ENCODE data around the gene KRTAP1-3.
A peak's percentile ranks its signal among the peaks of the same experiment; 100 is the strongest.
"Not testable (repeated sequence)": the region's sequence is repeated elsewhere in the genome, so short reads cannot be mapped to it uniquely, and the experiment has no call there.

Gene KRTAP1-3

DNA sequence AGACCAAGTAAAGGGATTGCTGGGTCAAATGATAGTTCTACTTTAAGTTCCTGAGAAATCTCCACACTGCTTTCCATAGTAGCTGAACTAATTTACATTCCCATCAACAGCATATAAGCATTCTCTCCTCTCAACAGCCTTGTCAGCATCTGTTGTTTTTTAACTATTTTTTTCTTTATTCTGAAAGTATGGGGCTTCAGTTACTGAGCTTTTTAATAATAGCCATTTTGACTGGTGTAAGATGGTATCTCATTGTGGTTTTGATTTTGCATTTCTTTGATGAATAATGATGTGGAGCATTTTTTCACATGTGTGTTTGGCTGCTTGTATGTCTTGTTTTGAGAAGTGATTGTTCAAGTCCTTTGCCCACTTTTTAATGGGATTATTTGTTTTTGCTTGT is 17.9 kb upstream of the KRTAP1-3 start:
- Histone ChIP-seq H3K27me3 (ENCODE audit: control insufficient read depth, insufficient read depth, low read length) (no peaks in the 10 kb centered on the region), H3K9me3 (replicated peaks; ENCODE audit: low read length) (no peaks in the 10 kb centered on the region), H3K4me2 (ENCODE audit: low read length) (no peak overlapping the region), H3K4me1 (ENCODE audit: control insufficient read depth, insufficient read depth, low read length) (peaks cover 25% of the 10 kb centered on the region), H3K9ac (ENCODE audit: low read depth, low read length) (no peak overlapping the region), H3K4me3 (ENCODE audit: low read length) (no peak overlapping the region), H3K36me3 (ENCODE audit: insufficient read depth, low read length) (no peaks in the 10 kb centered on the region)

DNA sequence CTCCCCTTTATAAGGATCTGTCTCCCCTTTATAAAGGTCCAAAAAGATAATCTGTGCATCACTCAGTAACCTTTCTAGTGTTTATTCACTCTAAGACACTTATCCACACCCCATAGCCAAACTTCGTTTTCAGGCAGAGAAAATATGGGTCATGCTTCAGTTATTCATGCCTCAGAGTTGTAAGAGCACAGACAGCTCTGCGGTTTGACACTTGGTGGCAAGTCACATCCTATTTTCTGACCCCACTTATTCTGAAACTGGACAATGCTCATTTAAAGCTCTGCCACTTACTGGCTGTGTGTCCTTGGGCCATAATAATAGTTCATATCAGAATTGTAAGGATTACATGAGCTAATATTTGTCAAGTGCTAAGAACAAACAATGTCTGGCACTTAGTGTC is 14.4 kb upstream of the KRTAP1-3 start:
- Histone ChIP-seq H3K9ac (ENCODE audit: low read depth, low read length) (peak overlapping the region; percentile 83), H3K4me1 (ENCODE audit: control insufficient read depth, insufficient read depth, low read length) (peaks cover 25% of the 10 kb centered on the region), H3K4me3 (ENCODE audit: low read length) (peak overlapping the region; percentile 26), H3K36me3 (ENCODE audit: insufficient read depth, low read length) (no peaks in the 10 kb centered on the region), H3K27me3 (ENCODE audit: control insufficient read depth, insufficient read depth, low read length) (no peaks in the 10 kb centered on the region), H3K4me2 (ENCODE audit: low read length) (peak overlapping the region; percentile 56), H3K9me3 (replicated peaks; ENCODE audit: low read length) (no peaks in the 10 kb centered on the region)

DNA sequence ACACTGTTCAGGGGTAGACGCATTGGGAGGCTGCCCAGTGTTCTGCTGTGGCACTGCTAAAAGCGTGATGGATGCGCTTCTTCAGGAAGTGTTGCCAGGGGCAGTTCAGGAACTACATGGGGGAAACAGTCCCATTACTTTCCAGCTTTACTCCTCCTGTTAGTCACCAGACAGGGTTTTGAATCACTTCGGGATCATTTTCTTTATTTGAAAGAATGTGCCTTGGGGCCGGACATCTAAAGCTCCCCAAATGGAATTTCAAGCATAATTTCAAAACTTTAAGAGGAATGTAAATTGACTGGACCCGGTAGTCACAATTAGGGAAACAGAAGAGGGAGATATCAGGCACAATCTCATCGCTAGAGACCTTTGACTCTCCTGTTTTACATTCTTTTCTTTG is 13.8 kb upstream of the KRTAP1-3 start:
- Histone ChIP-seq H3K4me3 (ENCODE audit: low read length) (peak overlapping the region; percentile 26), H3K36me3 (ENCODE audit: insufficient read depth, low read length) (no peaks in the 10 kb centered on the region), H3K9me3 (replicated peaks; ENCODE audit: low read length) (no peaks in the 10 kb centered on the region), H3K27me3 (ENCODE audit: control insufficient read depth, insufficient read depth, low read length) (no peaks in the 10 kb centered on the region), H3K4me1 (ENCODE audit: control insufficient read depth, insufficient read depth, low read length) (peaks cover 25% of the 10 kb centered on the region), H3K9ac (ENCODE audit: low read depth, low read length) (peak overlapping the region; percentile 83), H3K4me2 (ENCODE audit: low read length) (peak overlapping the region; percentile 56)

DNA sequence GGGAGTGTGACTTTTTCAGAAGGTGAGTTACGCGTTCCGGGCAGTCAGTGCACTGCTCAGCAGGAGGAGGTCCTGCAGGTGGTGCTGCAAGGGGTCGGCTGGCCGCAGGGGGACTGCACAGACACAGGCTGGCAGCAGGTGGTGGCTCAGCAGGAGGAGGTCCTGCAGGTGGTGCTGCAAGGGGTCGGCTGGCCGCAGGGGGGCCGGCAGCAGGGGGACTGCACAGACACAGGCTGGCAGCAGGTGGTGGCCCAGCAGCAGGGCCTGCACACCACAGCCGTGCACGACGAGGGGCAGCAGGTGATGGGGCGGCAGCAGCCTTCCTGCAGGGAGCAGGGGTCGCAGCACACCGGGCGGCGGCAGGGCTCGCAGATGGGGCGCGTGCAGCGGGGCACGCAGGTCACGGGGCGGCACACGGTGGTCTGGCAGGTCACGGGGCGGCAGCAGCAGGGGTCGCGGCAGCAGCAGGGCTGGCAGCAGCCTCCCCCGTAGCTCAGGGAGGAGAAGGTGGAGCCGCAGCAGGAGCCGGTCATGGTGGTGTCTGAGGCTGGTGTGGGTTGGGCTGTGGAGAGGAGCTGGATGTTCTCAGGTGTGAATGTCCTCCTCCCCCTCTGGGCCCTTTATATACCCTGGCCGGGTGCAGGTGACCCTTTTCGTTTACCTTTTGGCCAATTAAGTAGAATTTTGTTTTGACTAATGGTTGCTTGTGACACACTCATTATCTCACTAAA is 12.2 kb upstream of the KRTAP1-3 start, which contains the start of gene KRTAP2-1:
TSS of gene KRTAP2-1 (minus strand) at position 582 of the 731 bp plus-strand sequence. CDS start at position 533, 49 bp downstream.
- Histone ChIP-seq H3K4me2 (ENCODE audit: low read length) (peak within 1 kb of the TSS; percentile 56), H3K4me1 (ENCODE audit: control insufficient read depth, insufficient read depth, low read length) (peaks cover 18% of the 10 kb centered on the region), H3K9ac (ENCODE audit: low read depth, low read length) (peak within 1 kb of the TSS; percentile 83), H3K4me3 (ENCODE audit: low read length) (peak within 1 kb of the TSS; percentile 0)
- not testable (repeated sequence) for H3K27me3 ChIP-seq (ENCODE audit: control insufficient read depth, insufficient read depth, low read length); H3K9me3 ChIP-seq (replicated peaks; ENCODE audit: low read length); H3K36me3 ChIP-seq (ENCODE audit: insufficient read depth, low read length)

DNA sequence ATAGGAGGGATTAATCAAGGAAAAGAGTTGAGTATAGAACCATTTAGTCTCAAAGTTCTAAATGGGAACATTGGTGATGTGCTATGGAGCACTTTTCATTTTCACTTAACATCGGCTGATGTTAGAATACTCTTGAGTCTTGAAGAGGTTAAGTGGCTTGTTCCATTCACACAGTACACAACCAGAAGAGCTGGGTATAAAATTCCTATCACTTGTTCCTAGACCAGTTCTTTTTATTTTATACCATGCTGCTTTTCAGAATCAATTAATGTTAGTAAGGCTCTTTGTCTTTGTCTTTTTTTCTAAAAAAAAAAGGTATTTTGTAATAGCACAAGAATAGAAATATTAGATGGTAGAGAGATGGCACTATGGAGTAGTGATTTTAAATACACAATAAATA is 8.3 kb upstream of the KRTAP1-3 start:
- H3K4me1 ChIP-seq (ENCODE audit: control insufficient read depth, insufficient read depth, low read length) = peaks cover 19% of the 10 kb centered on the region
- no peaks in the 10 kb centered on the region for H3K27me3 ChIP-seq (ENCODE audit: control insufficient read depth, insufficient read depth, low read length)
- no peak overlapping the region for H3K9ac ChIP-seq (ENCODE audit: low read depth, low read length)
- no peaks in the 10 kb centered on the region for H3K36me3 ChIP-seq (ENCODE audit: insufficient read depth, low read length)
- no peak overlapping the region for H3K4me2 ChIP-seq (ENCODE audit: low read length)
- H3K4me3 ChIP-seq (ENCODE audit: low read length) = no peak overlapping the region
- H3K9me3 ChIP-seq (replicated peaks; ENCODE audit: low read length) = no peaks in the 10 kb centered on the region

DNA sequence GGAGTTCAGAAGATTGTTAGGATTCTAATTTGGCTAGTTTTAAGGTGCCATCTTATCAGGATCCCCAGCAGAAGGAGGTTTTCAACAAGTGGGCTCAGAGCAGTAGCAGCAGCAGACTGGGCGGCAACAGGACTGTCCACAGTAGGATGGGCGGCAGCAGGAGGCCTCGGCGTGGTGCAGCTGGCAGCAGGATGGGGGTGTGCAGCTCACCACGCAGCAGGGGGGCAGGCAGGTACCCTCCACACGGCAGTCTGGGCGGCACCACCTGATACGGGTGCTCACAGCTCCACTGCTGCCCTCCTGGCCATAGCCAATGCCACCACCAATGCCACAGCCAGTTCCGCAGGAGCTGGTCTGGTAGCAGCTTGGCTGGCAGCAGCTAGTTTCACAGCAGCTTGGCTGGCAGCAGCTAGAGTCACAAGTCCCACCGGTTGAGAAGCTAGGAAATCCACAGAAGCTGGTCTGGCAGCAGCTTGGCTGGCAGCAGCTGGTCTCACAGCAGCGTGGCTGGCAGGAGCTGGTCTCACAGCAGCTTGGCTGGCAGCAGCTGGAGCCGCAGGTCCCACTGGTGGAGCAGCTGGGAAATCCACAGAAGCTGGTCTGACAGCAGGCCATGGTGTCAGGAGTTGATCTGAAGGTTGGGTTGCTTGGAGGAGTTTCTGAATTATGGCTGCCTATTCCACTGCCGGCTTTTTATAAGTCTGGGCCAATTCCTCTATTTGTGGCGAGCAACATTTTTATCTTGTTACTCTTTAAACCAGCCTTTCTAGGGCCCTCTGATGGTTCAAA is 6.3 kb upstream of the KRTAP1-3 start, which contains the start of gene KRTAP1-1:
TSS of gene KRTAP1-1 (minus strand) at position 668 of the 789 bp plus-strand sequence. CDS start at position 615, 53 bp downstream.
- Histone ChIP-seq H3K4me3 (ENCODE audit: low read length) (peak within 1 kb of the TSS; percentile 44), H3K4me1 (ENCODE audit: control insufficient read depth, insufficient read depth, low read length) (peaks cover 14% of the 10 kb centered on the region), H3K4me2 (ENCODE audit: low read length) (peak within 1 kb of the TSS; percentile 65), H3K9ac (ENCODE audit: low read depth, low read length) (peak within 1 kb of the TSS; percentile 59)
- not testable (repeated sequence) for H3K27me3 ChIP-seq (ENCODE audit: control insufficient read depth, insufficient read depth, low read length); H3K9me3 ChIP-seq (replicated peaks; ENCODE audit: low read length); H3K36me3 ChIP-seq (ENCODE audit: insufficient read depth, low read length)

DNA sequence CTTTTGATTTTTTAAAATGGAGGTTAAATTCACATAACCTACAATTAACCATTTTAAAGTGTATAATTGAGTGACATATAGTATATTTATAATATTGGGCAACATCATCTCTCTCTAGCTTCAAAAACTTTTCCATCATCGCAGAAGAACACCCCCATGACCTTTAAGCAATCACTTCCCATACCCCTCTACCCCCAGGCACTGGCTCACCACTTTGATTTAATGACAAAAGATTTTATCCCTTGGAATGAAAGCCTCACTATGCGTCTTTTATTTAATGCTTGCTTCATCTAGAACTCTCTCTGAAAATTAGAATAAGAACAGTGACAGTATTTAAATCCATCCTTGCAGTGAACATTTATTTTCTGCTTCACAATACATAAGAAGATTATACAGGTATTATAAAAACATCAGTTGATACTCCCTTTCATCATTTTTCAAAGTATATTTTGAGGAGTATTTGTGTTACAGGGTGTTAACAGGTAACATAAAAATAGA is 3.2 kb upstream of the KRTAP1-3 start:
- no peaks in the 10 kb centered on the region for H3K9me3 ChIP-seq (replicated peaks; ENCODE audit: low read length)
- H3K4me3 ChIP-seq (ENCODE audit: low read length) = no peak overlapping the region
- peaks cover 14% of the 10 kb centered on the region for H3K4me1 ChIP-seq (ENCODE audit: control insufficient read depth, insufficient read depth, low read length)
- H3K27me3 ChIP-seq (ENCODE audit: control insufficient read depth, insufficient read depth, low read length) = no peaks in the 10 kb centered on the region
- no peak overlapping the region for H3K4me2 ChIP-seq (ENCODE audit: low read length)
- H3K9ac ChIP-seq (ENCODE audit: low read depth, low read length) = no peak overlapping the region
- H3K36me3 ChIP-seq (ENCODE audit: insufficient read depth, low read length) = no peaks in the 10 kb centered on the region

DNA sequence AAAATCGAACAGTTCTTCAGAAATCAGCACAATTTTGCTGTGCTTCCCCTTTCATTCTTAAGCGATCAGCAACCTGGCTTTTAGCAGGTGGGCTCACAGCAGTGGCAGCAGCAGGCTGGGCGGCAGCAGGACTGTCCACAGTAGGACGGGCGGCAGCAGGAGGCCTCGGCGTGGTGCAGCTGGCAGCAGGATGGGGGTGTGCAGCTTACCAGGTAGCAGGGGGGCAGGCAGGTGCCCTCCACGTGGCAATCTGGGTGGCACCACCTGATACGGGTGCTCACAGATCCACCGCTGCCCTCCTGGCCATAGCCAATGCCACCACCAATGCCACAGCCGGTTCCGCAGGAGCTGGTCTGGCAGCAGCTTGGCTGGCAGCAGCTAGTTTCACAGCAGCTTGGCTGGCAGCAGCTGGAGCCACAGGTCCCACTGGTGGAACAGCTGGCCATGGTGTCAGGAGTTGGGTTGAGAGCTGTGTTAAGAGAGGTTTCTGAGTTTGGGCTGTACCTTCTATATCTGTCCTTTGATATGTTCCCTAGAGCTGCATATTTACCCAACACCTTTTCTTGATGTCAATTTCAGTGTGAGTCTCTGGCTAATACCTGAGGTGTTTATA is 4.9 kb downstream of the KRTAP1-3 start, which contains the start of gene KRTAP1-4:
TSS of gene KRTAP1-4 (minus strand) at position 563 of the 613 bp plus-strand sequence. CDS start at position 446, 117 bp downstream.
- Histone ChIP-seq H3K4me2 (ENCODE audit: low read length) (no peak within 1 kb of the TSS), H3K27me3 (ENCODE audit: control insufficient read depth, insufficient read depth, low read length) (no peaks in the 10 kb centered on the region), H3K4me1 (ENCODE audit: control insufficient read depth, insufficient read depth, low read length) (peaks cover 18% of the 10 kb centered on the region), H3K9me3 (replicated peaks; ENCODE audit: low read length) (no peaks in the 10 kb centered on the region), H3K4me3 (ENCODE audit: low read length) (no peak within 1 kb of the TSS), H3K9ac (ENCODE audit: low read depth, low read length) (no peak within 1 kb of the TSS), H3K36me3 (ENCODE audit: insufficient read depth, low read length) (no peaks in the 10 kb centered on the region)

DNA sequence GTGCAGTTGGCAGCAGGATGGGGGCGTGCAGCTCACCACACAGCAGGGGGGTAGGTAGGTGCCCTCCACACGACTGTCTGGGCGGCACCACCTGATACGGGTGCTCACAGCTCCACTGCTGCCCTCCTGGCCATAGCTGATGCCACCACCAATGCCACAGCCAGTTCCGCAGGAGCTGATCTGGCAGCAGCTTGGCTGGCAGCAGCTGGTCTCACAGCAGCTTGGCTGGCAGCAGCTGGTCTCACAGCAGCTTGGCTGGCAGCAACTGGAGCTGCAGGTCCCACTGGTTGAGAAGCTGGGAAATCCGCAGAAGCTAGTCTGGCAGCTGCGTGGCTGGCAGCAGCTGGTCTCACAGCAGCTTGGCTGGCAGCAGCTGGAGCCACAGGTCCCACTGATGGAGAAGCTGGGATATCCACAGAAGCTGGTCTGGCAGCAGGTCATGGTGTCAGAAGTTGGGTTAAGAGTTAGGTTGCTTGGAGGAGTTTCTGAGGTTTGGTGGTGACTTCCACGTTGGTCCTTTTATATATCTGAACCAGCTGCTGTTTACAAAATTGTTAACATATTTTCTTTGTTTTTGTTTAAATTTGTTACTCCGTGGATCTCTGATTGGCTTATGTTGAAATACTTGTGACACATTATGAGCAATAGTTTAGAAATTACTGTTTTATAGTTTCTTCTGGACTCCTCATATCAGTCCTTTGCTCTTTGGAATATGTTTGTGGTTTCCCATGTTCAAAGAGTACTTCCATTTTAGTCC is 7.8 kb downstream of the KRTAP1-3 start, which contains the start of gene KRTAP1-5:
TSS of gene KRTAP1-5 (minus strand) at position 494 of the 757 bp plus-strand sequence. CDS start at position 441, 53 bp downstream.
- Histone ChIP-seq H3K9me3 (replicated peaks; ENCODE audit: low read length) (no peaks in the 10 kb centered on the region), H3K27me3 (ENCODE audit: control insufficient read depth, insufficient read depth, low read length) (no peaks in the 10 kb centered on the region), H3K4me3 (ENCODE audit: low read length) (peak within 1 kb of the TSS; percentile 51), H3K9ac (ENCODE audit: low read depth, low read length) (peak within 1 kb of the TSS; percentile 47), H3K4me2 (ENCODE audit: low read length) (peak within 1 kb of the TSS; percentile 67), H3K36me3 (ENCODE audit: insufficient read depth, low read length) (no peaks in the 10 kb centered on the region), H3K4me1 (ENCODE audit: control insufficient read depth, insufficient read depth, low read length) (peaks cover 18% of the 10 kb centered on the region)

DNA sequence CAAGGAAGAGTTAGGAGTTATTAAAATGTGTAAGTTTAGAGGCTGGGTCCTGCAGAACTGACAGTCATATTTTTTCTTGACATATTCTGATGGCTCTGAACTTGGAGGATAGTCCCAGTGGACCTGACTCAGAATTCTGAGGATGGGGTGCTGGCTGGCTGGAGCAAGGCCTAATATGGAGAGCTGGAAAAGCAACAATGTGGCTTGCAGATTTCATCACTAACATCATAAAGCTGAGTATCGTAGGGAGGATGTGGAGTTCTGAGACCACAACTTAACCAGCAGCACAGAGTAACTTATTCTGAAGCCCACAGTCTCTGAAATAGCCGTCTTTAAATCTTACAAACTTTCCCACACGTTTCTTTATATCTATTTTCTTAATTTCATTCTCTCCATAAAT is 10.0 kb downstream of the KRTAP1-3 start:
- Histone ChIP-seq H3K9ac (ENCODE audit: low read depth, low read length) (no peak overlapping the region), H3K4me2 (ENCODE audit: low read length) (no peak overlapping the region), H3K4me1 (ENCODE audit: control insufficient read depth, insufficient read depth, low read length) (peaks cover 18% of the 10 kb centered on the region), H3K36me3 (ENCODE audit: insufficient read depth, low read length) (no peaks in the 10 kb centered on the region), H3K4me3 (ENCODE audit: low read length) (no peak overlapping the region), H3K27me3 (ENCODE audit: control insufficient read depth, insufficient read depth, low read length) (no peaks in the 10 kb centered on the region), H3K9me3 (replicated peaks; ENCODE audit: low read length) (no peaks in the 10 kb centered on the region)

Data from skeletal muscle satellite cell (primary cell).